ENCODE data around the gene CACNB4.
"Not testable (repeated sequence)": the region's sequence is repeated elsewhere in the genome, so short reads cannot be mapped to it uniquely, and the experiment has no call there.

Gene CACNB4

GRCh38 chr2:151808258-151809072, 290.4 kb downstream of the CACNB4 start:
- no peak for DNase-seq

- no peak for DNase-seq
These were observed 292.9 kb downstream of the CACNB4 start for GRCh38 chr2:151805961-151806360.

GRCh38 chr2:151805343-151805742, 293.5 kb downstream of the CACNB4 start:
- DNase-seq = no peak

GRCh38 chr2:151803811-151804210, 295.0 kb downstream of the CACNB4 start:
- no peak for DNase-seq

GRCh38 chr2:151802315-151802714, 296.5 kb downstream of the CACNB4 start:
- DNase-seq = no peak

- no peak for DNase-seq
These were observed 299.0 kb downstream of the CACNB4 start for GRCh38 chr2:151799886-151800292.

GRCh38 chr2:151796774-151797173, 302.1 kb downstream of the CACNB4 start:
- no peak for DNase-seq

- DNase-seq = no peak
These were observed 303.1 kb downstream of the CACNB4 start for GRCh38 chr2:151795646-151796240.

- not testable (repeated sequence) for DNase-seq
These were observed 304.4 kb downstream of the CACNB4 start for GRCh38 chr2:151794422-151794821.

- DNase-seq = no peak
These were observed 305.7 kb downstream of the CACNB4 start for GRCh38 chr2:151793123-151793522.

GRCh38 chr2:151792589-151792988, 306.3 kb downstream of the CACNB4 start:
- DNase-seq = no peak

GRCh38 chr2:151791545-151791944, 307.3 kb downstream of the CACNB4 start:
- no peak for DNase-seq

- no peak for DNase-seq
These were observed 308.2 kb downstream of the CACNB4 start for GRCh38 chr2:151790689-151791088.

GRCh38 chr2:151789055-151789834, 309.6 kb downstream of the CACNB4 start:
- no peak for DNase-seq

GRCh38 chr2:151786483-151786882, 312.4 kb downstream of the CACNB4 start:
- DNase-seq = no peak

- DNase-seq = no peak
These were observed 312.8 kb downstream of the CACNB4 start for GRCh38 chr2:151786077-151786476.

GRCh38 chr2:151783133-151783520, 315.7 kb downstream of the CACNB4 start:
- no peak for DNase-seq
